A673 (cell line): ENCODE measurements around the gene STIP1. TPM values are rescaled to one million over a fixed set of nuclear protein-coding genes. Genes with fewer than 3 reads are reported as not detected.

Experiments
- BruUV-seq: library from RNA; stranded (reverse); fragments of 400-500 nt; replicated peaks from 2 replicates; lab custom pipeline; 2021; lab: Mats Ljungman, UMichigan
- CTCF ChIA-PET: fragments of 300-600 bp; sonication (Branson Sonifier 250); formaldehyde crosslinking; loops from one replicate; lab custom pipeline; 2022; ENCODE audit warnings: antibody characterized with exemption; lab: Charles Lee
- POLR2A ChIA-PET: fragments of 300-600 bp; sonication (Branson Sonifier 250); formaldehyde crosslinking; loops from one replicate; lab custom pipeline; 2022; ENCODE audit warnings: antibody characterized with exemption; ENCODE audit not compliant: low non-redundant PET; lab: Charles Lee
- DNase-seq: peaks from one replicate; pipeline ENCODE4 v3.0.0-alpha.2; 2015; ENCODE audit warnings: low spot score
- H3K27ac ChIP-seq: fragments of 200-600 bp; sonication (generic); 2 replicates; pipeline ENCODE4 v1.5.1; 2016; ENCODE audit warnings: mixed run types, low read depth, mild to moderate bottlenecking, mixed read lengths, antibody characterized with exemption, low read length; ENCODE audit not compliant: poor library complexity, severe bottlenecking
- H3K27me3 ChIP-seq: fragments of 200-600 bp; sonication (generic); replicated peaks from 2 replicates; pipeline ENCODE4 v1.6.1; 2017; ENCODE audit warnings: mixed run types, low read depth, mild to moderate bottlenecking, mixed read lengths, antibody characterized with exemption, low read length; ENCODE audit not compliant: insufficient read depth, poor library complexity
- H3K36me3 ChIP-seq: fragments of 200-600 bp; sonication (generic); 2 replicates; pipeline ENCODE4 v1.6.1; 2016; ENCODE audit warnings: mixed run types, mild to moderate bottlenecking, mixed read lengths, antibody characterized with exemption, low read length; ENCODE audit not compliant: insufficient read depth, poor library complexity, severe bottlenecking
- H3K4me1 ChIP-seq: fragments of 200-600 bp; sonication (generic); 2 replicates; pipeline ENCODE4 v1.6.1; 2017; ENCODE audit warnings: mixed run types, mild to moderate bottlenecking, mixed read lengths, antibody characterized with exemption, low read length; ENCODE audit not compliant: insufficient read depth, poor library complexity, severe bottlenecking
- H3K4me3 ChIP-seq: fragments of 200-600 bp; sonication (generic); 2 replicates; pipeline ENCODE4 v1.5.1; 2016; ENCODE audit warnings: low read depth, mixed run types, mild to moderate bottlenecking, mixed read lengths, low read length; ENCODE audit not compliant: poor library complexity, severe bottlenecking
- H3K9me3 ChIP-seq: fragments of 200-600 bp; sonication (generic); 2 replicates; pipeline ENCODE4 v1.6.1; 2016; ENCODE audit warnings: mixed run types, low read depth, mild to moderate bottlenecking, mixed read lengths, antibody characterized with exemption, low read length; ENCODE audit not compliant: poor library complexity, severe bottlenecking
- EZH2 ChIP-seq: fragments of 200-600 bp; sonication (generic); IDR thresholded peaks from 2 replicates; pipeline ENCODE4 v1.6.1; 2017; ENCODE audit warnings: borderline replicate concordance, low read depth, mild to moderate bottlenecking, mixed read lengths, antibody characterized with exemption, low read length; ENCODE audit not compliant: poor library complexity, severe bottlenecking
- intact Hi-C: fragments of 100-400 bp; cut with micrococcal nuclease; formaldehyde crosslinking; loops from one replicate; pipeline ENCODE4 v1.10.0; 2022; ENCODE audit not compliant: unreplicated experiment
- total RNA-seq: library from RNA; stranded (reverse); gene quantifications from 2 replicates; pipeline ENCODE4 v1.2.3, GENCODE V29; 2021
- TF ChIP-seq, protein P1 (sequence below): fragments of 300-800, 200-600 bp; sonication (generic); conservative IDR thresholded peaks from 2 replicates; pipeline ENCODE4 v1.5.1; 2017; ENCODE audit warnings: low read depth, mild to moderate bottlenecking, antibody characterized with exemption, low read length, moderate library complexity, mixed read lengths

Gene STIP1
- total RNA-seq, 1 experiment from 2014 or later = 577 TPM

GRCh38 chr11:64238999-64239398 lies 53.0 kb downstream of the STIP1 start:
- CTCF ChIA-PET = no interaction called here
- intact Hi-C loops = no loop called here
- no TSS peak for BruUV-seq

GRCh38 chr11:64239662-64240434 lies 53.9 kb downstream of the STIP1 start:
- H3K27me3 ChIP-seq = no peaks in the 10 kb centered on the region
- no peak for DNase-seq
- CTCF ChIA-PET = no interaction called here
- no peaks in the 10 kb centered on the region for H3K9me3 ChIP-seq
- BruUV-seq = no TSS peak
- peaks cover 13% of the 10 kb centered on the region for H3K4me1 ChIP-seq
- no peak for TF ChIP-seq EZH2
- TF ChIP-seq, protein P1, sequence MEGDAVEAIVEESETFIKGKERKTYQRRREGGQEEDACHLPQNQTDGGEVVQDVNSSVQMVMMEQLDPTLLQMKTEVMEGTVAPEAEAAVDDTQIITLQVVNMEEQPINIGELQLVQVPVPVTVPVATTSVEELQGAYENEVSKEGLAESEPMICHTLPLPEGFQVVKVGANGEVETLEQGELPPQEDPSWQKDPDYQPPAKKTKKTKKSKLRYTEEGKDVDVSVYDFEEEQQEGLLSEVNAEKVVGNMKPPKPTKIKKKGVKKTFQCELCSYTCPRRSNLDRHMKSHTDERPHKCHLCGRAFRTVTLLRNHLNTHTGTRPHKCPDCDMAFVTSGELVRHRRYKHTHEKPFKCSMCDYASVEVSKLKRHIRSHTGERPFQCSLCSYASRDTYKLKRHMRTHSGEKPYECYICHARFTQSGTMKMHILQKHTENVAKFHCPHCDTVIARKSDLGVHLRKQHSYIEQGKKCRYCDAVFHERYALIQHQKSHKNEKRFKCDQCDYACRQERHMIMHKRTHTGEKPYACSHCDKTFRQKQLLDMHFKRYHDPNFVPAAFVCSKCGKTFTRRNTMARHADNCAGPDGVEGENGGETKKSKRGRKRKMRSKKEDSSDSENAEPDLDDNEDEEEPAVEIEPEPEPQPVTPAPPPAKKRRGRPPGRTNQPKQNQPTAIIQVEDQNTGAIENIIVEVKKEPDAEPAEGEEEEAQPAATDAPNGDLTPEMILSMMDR = no peak
- peak overlapping the region; percentile 86 for H3K4me3 ChIP-seq
- peaks cover 27% of the 10 kb centered on the region for H3K36me3 ChIP-seq
- peak overlapping the region; percentile 91 for H3K27ac ChIP-seq
- intact Hi-C loops = loop anchor here (2.0 kb wide), 1 partner anchor 65 kb away; the partner anchor contains the start of gene ESRRA
- POLR2A ChIA-PET = no interaction called here

More at GRCh38 chr11:64238999-64239398, 53.0 kb downstream of the STIP1 start:
- Histone ChIP-seq H3K4me3 (no peak overlapping the region), H3K9me3 (no peaks in the 10 kb centered on the region), H3K36me3 (peaks cover 24% of the 10 kb centered on the region), H3K27ac (peak overlapping the region; percentile 13), H3K27me3 (no peaks in the 10 kb centered on the region), H3K4me1 (peaks cover 10% of the 10 kb centered on the region)
- POLR2A ChIA-PET = no interaction called here
- no peak for DNase-seq
- no peak for TF ChIP-seq EZH2
- TF ChIP-seq, protein P1 = no peak

GRCh38 chr11:64240435-64241240 lies 54.7 kb downstream of the STIP1 start, which contains the start of gene FKBP2:
Gene FKBP2 (plus strand): TSS chr11:64241095. CDS start chr11:64242388, 1,293 bp downstream.
- Histone ChIP-seq H3K36me3 (peaks cover 27% of the 10 kb centered on the region), H3K4me1 (peaks cover 9% of the 10 kb centered on the region), H3K27ac (peak within 1 kb of the TSS; percentile 91), H3K27me3 (no peaks in the 10 kb centered on the region), H3K9me3 (no peaks in the 10 kb centered on the region), H3K4me3 (peak within 1 kb of the TSS; percentile 86)
- TSS peak; percentile 81 for BruUV-seq
- POLR2A ChIA-PET = no interaction called here
- CTCF ChIA-PET = interaction anchor here (0.6 to 0.8 kb wide), 2 partner anchors 61 to 114 kb away, joined by 3 to 4 read pairs; no protein-coding TSS in a partner anchor
- intact Hi-C loops = loop anchor here (2.0 kb wide), 1 partner anchor 64 kb away; the partner anchor contains the start of gene ESRRA
- TF ChIP-seq EZH2 = no peak
- TF ChIP-seq, protein P1 = no peak
- DNase-seq = peak; percentile 99
